ENCODE data around the gene FAS.

GRCh38 chr10:88996927-88997326 is 6.3 kb downstream of the FAS start:
- TF ChIP-seq CTCF (conservative IDR thresholded peaks at IDR 0.05; ENCODE audit: low read length) (no peak), EZH2phosphoT487 (IDR thresholded peaks at IDR 0.05; ENCODE audit: borderline replicate concordance, low read depth, low read length) (no peak)
